Chondrocyte (in vitro differentiated cells): ENCODE results near the gene GNG7. TPM values are rescaled to one million over a fixed set of nuclear protein-coding genes. Genes with fewer than 3 reads are reported as not detected.

ENCODE experiments used
- DNase-seq: peaks from one replicate; pipeline ENCODE4 v3.0.0; 2021; ENCODE audit warnings: mixed read lengths, low spot score
- H3K27ac Mint-ChIP-seq: one replicate; pipeline ENCODE4 v1.8.0; 2021; ENCODE audit warnings: mild to moderate bottlenecking, moderate library complexity, mixed read lengths; ENCODE audit not compliant: unreplicated experiment
- H3K27me3 Mint-ChIP-seq: 2 replicates; pipeline ENCODE4 v1.8.0; 2021; ENCODE audit warnings: low read depth, mixed read lengths
- H3K36me3 Mint-ChIP-seq: 2 replicates; pipeline ENCODE4 v1.8.0; 2021; ENCODE audit warnings: low read depth, mixed read lengths
- H3K4me1 Mint-ChIP-seq: 2 replicates; pipeline ENCODE4 v1.8.0; 2021; ENCODE audit warnings: low read depth, mild to moderate bottlenecking, mixed read lengths
- H3K4me3 Mint-ChIP-seq: one replicate; pipeline ENCODE4 v1.8.0; 2021; ENCODE audit warnings: mild to moderate bottlenecking, moderate library complexity, mixed read lengths; ENCODE audit not compliant: unreplicated experiment
- H3K9me3 Mint-ChIP-seq: 2 replicates; pipeline ENCODE4 v1.8.0; 2021; ENCODE audit warnings: low read depth, mixed read lengths
- total RNA-seq: library from RNA; stranded (reverse); gene quantifications from 3 replicates; pipeline ENCODE4 v1.2.1, GENCODE V29; 2021
- TF ChIP-seq, protein P1 (sequence below): fragments of 200-600 bp; sonication (generic); IDR thresholded peaks from 2 replicates; pipeline ENCODE4 v1.5.0; 2021; ENCODE audit warnings: antibody characterized with exemption, mild to moderate bottlenecking, moderate library complexity

GNG7 gene
- total RNA-seq, 1 donor from 2014 or later, result 1.9 TPM

DNA sequence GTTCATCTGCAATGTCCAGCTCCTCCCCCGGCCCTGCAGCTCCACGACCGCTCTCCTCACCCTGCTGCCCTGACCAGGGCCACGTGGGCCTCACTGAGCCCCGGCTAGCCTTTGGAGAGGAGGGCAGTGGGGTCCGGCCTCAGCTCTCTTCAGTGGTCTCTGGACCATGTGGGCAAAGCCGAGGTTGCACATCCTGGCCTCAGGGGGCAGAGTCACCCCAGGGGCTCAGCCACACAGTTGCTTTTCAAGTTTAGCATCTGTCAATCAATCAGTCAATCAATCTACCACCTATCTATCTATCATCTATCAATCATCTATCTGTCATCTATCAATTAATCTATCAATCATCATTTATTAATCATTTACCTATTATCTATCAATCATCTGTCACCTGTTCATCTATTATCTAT lies 21.7 kb upstream of the GNG7 start:
- TF ChIP-seq, protein P1, sequence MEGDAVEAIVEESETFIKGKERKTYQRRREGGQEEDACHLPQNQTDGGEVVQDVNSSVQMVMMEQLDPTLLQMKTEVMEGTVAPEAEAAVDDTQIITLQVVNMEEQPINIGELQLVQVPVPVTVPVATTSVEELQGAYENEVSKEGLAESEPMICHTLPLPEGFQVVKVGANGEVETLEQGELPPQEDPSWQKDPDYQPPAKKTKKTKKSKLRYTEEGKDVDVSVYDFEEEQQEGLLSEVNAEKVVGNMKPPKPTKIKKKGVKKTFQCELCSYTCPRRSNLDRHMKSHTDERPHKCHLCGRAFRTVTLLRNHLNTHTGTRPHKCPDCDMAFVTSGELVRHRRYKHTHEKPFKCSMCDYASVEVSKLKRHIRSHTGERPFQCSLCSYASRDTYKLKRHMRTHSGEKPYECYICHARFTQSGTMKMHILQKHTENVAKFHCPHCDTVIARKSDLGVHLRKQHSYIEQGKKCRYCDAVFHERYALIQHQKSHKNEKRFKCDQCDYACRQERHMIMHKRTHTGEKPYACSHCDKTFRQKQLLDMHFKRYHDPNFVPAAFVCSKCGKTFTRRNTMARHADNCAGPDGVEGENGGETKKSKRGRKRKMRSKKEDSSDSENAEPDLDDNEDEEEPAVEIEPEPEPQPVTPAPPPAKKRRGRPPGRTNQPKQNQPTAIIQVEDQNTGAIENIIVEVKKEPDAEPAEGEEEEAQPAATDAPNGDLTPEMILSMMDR, result no peak
- H3K9me3 Mint-ChIP-seq, result no peaks in the 10 kb centered on the region
- H3K4me1 Mint-ChIP-seq, result peaks cover 31% of the 10 kb centered on the region
- no peaks in the 10 kb centered on the region for H3K36me3 Mint-ChIP-seq
- H3K4me3 Mint-ChIP-seq, result no peak overlapping the region
- peaks cover 3% of the 10 kb centered on the region for H3K27me3 Mint-ChIP-seq
- no peak for DNase-seq
- H3K27ac Mint-ChIP-seq, result no peak overlapping the region

DNA sequence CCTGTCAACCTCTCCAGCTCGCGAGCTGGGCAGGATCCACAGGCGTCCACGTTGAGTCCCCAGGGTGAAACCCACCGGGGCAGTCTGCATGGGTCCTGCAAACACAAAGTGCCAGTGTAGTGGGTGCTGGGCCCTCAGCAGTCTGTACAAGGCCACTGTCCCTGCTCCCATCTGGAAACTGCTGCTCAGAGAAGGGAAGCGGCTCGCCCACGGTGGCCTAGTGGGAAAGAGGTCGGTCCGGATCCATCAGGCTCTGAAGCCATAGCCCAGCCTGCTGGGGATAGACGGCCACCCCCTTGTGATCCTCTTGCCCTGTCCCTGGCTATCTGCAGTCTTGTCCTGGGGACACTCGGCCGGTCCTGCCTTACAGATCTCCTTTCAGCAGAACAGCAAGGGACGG lies 21.3 kb upstream of the GNG7 start:
- DNase-seq, result no peak
- H3K36me3 Mint-ChIP-seq, result no peaks in the 10 kb centered on the region
- peak overlapping the region; percentile 49 for H3K27ac Mint-ChIP-seq
- TF ChIP-seq, protein P1, result no peak
- H3K27me3 Mint-ChIP-seq, result peaks cover 3% of the 10 kb centered on the region
- no peak overlapping the region for H3K4me3 Mint-ChIP-seq
- no peaks in the 10 kb centered on the region for H3K9me3 Mint-ChIP-seq
- H3K4me1 Mint-ChIP-seq, result peaks cover 31% of the 10 kb centered on the region

DNA sequence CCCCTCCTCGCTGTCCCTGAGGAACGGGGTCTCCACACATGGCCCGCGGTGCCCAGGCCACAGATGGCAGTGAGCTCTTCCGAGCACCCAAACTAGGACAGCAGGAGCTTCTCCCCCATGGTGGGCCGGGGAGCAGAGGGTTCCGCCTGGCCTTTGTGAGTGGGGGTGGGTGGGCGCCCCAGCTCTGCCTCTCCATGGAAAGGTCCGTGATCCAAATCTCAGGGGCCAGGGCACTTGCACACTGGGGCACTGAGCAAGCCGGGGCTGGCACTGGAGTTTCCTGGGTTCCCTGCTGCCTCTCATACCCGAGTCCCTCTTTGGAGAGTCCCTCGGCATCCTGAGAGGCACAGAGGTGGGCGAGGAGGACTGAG lies 20.8 kb upstream of the GNG7 start:
- Mint-ChIP-seq H3K4me1 (peaks cover 31% of the 10 kb centered on the region), H3K27me3 (peaks cover 3% of the 10 kb centered on the region), H3K4me3 (no peak overlapping the region), H3K36me3 (no peaks in the 10 kb centered on the region), H3K27ac (peak overlapping the region; percentile 49), H3K9me3 (no peaks in the 10 kb centered on the region)
- TF ChIP-seq, protein P1, result no peak
- DNase-seq, result no peak

DNA sequence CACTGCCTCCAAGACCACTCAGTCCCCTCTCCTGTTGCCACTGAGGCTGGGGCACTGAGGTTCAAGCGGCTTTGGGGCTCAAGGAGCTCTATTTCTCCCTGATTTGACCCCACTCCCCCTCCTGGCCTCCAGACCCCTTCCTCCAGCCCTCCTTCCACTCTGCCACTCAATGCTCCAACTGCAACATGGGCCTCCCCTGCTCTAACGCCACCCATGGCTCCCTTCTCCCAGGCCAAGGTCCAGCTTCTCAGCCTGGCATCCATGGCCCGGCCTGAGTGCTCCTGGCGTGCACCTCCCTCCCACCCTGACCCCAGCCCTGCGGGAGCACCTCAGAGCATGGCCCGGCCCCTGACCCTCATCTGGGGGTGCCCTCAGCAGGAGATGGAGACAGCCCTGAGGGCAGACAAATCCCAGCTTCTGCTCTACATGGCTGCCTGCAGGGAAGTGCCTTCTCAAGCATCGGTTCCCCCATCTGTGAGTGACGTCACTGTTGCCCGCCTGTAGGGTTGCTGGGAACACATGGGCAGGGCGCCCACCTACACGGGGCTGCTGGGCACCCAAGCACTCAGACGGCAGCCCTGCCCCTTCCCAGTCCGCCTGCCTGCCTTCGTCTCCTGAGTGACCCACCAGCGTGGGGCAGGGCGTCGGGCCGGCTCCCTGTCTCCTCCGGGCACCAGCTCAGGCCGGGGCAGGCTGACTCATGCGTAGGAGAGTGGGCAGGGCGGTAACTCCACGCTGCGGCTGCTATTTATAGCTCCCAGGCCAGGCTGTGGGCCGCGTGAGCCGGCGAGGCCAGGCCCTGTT lies 20.2 kb upstream of the GNG7 start:
- DNase-seq, result peak; percentile 94
- peak overlapping the region; percentile 52 for H3K4me3 Mint-ChIP-seq
- TF ChIP-seq, protein P1, result no peak
- no peaks in the 10 kb centered on the region for H3K9me3 Mint-ChIP-seq
- peaks cover 1% of the 10 kb centered on the region for H3K36me3 Mint-ChIP-seq
- peak overlapping the region; percentile 49 for H3K27ac Mint-ChIP-seq
- peaks cover 31% of the 10 kb centered on the region for H3K4me1 Mint-ChIP-seq
- peaks cover 3% of the 10 kb centered on the region for H3K27me3 Mint-ChIP-seq

DNA sequence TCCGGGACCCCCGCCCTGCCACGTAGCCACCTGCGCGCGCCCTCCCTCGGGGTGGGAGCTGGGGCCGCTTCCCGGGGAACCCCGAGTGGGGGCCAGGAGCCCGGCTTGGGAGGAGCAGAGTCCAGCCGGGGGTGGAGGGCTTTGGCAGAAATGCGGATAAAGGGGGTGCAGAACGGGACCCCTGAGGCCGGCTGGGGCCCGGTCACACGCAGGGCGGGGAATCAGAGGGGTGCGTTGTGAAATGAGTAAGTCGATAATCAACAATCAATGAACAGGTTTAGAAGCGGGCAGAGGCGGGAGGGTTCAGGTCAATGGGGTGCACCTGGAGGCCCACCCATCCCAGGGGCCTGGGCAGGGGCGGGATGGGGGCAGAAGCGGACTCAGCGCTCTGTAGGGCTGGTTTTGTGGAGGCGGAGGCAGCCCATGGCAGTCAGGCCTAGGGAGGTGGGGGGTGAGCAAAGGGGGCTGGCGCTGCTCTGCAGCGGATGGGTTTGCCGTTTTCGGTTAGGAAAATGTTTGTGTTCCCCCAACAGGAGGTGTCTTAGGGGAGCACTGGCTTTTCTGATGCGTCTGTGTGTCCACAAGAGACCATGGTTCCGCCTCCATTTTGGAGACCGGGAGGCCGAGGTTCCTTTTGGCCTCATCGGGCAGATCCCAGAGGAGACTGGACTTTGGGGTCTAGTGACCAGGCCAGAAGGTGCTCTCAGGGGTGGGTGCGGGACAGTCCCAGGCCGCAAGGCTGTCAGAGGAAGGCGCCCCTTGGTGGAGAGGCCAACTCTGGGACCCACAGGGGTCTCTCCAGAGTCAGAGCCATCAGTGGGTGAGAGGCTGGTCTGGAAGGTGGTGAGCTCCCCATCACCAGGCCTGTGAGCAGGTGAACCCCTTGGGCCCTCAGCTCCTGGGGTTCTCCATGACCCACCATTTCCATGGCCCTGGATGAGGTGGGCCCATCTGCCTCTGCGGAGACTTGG lies 19.4 kb upstream of the GNG7 start:
- H3K27ac Mint-ChIP-seq, result no peak overlapping the region
- H3K4me3 Mint-ChIP-seq, result peak overlapping the region; percentile 62
- no peaks in the 10 kb centered on the region for H3K27me3 Mint-ChIP-seq
- TF ChIP-seq, protein P1, result no peak
- H3K9me3 Mint-ChIP-seq, result no peaks in the 10 kb centered on the region
- H3K4me1 Mint-ChIP-seq, result peaks cover 28% of the 10 kb centered on the region
- peaks cover 1% of the 10 kb centered on the region for H3K36me3 Mint-ChIP-seq
- no peak for DNase-seq
